Measurements from ENCODE around the gene ESR1. TPM values are rescaled to one million over a fixed set of nuclear protein-coding genes. Genes with fewer than 3 reads are reported as not detected.

The ESR1 gene
- total RNA-seq, 3 donors from 2014 or later, result 2.2 to 74.5 (median 67.5) TPM

DNA sequence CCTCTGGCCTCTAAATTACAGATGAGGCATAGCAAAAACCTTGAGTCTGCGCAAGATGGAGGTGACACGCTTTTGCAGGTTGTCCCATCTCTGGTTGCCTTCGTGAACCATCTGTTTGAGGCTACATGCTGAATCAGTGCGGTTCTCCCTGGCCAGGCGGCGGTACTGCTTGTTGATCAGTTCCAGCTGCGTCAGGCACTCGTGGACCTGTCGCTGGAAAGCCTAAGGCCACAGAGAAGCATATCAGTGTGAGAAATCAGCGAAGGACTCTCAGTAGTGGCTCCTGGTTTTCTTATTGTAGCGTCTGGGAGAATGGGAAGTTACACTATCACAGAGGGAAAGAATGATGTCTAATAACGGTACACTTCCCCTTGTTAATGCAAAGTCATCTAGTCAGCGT, 344.4 kb downstream of the ESR1 start:
- TF ChIP-seq POLR2AphosphoS5 (IDR thresholded peaks at IDR 0.05), result no peak
- H3K4me1 ChIP-seq, result no peaks in the 10 kb centered on the region
- intact Hi-C loops (cut with DNase I; ENCODE audit: low total_unique reads), result no loop called here
- H3K9me3 ChIP-seq, result no peaks in the 10 kb centered on the region
- no peak overlapping the region for H3K4me3 ChIP-seq
- no peak for DNase-seq (ENCODE audit: low spot score in 2 of 2)
- H3K27ac ChIP-seq, result no peak overlapping the region
- H3K36me3 ChIP-seq, result peaks cover 8% of the 10 kb centered on the region
- no peaks in the 10 kb centered on the region for H3K27me3 ChIP-seq

GRCh38 chr6:152154559-152155356, 347.3 kb downstream of the ESR1 start:
- Histone ChIP-seq H3K27me3 (no peaks in the 10 kb centered on the region), H3K4me3 (no peak overlapping the region), H3K9me3 (no peaks in the 10 kb centered on the region), H3K36me3 (no peaks in the 10 kb centered on the region), H3K4me1 (no peaks in the 10 kb centered on the region), H3K27ac (no peak overlapping the region)
- intact Hi-C loops (cut with DNase I; ENCODE audit: low total_unique reads), result no loop called here
- DNase-seq (ENCODE audit: low spot score in 2 of 2), result no peak
- TF ChIP-seq POLR2A (IDR thresholded peaks at IDR 0.05) (no peak), POLR2AphosphoS5 (IDR thresholded peaks at IDR 0.05) (no peak)
- TF ChIP-seq, protein P1, sequence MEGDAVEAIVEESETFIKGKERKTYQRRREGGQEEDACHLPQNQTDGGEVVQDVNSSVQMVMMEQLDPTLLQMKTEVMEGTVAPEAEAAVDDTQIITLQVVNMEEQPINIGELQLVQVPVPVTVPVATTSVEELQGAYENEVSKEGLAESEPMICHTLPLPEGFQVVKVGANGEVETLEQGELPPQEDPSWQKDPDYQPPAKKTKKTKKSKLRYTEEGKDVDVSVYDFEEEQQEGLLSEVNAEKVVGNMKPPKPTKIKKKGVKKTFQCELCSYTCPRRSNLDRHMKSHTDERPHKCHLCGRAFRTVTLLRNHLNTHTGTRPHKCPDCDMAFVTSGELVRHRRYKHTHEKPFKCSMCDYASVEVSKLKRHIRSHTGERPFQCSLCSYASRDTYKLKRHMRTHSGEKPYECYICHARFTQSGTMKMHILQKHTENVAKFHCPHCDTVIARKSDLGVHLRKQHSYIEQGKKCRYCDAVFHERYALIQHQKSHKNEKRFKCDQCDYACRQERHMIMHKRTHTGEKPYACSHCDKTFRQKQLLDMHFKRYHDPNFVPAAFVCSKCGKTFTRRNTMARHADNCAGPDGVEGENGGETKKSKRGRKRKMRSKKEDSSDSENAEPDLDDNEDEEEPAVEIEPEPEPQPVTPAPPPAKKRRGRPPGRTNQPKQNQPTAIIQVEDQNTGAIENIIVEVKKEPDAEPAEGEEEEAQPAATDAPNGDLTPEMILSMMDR (IDR thresholded peaks at IDR 0.05), result no peak

GRCh38 chr6:152155792-152156191, 348.3 kb downstream of the ESR1 start:
- H3K36me3 ChIP-seq, result no peaks in the 10 kb centered on the region
- no peaks in the 10 kb centered on the region for H3K4me1 ChIP-seq
- H3K27me3 ChIP-seq, result no peaks in the 10 kb centered on the region
- no peak overlapping the region for H3K4me3 ChIP-seq
- no peak overlapping the region for H3K27ac ChIP-seq
- no peak for DNase-seq (ENCODE audit: low spot score in 2 of 2)
- TF ChIP-seq, protein P1 (IDR thresholded peaks at IDR 0.05), result no peak
- TF ChIP-seq POLR2A (IDR thresholded peaks at IDR 0.05), result no peak
- no peak for TF ChIP-seq POLR2AphosphoS5 (IDR thresholded peaks at IDR 0.05)
- no peaks in the 10 kb centered on the region for H3K9me3 ChIP-seq
- intact Hi-C loops (cut with DNase I; ENCODE audit: low total_unique reads), result no loop called here

DNA sequence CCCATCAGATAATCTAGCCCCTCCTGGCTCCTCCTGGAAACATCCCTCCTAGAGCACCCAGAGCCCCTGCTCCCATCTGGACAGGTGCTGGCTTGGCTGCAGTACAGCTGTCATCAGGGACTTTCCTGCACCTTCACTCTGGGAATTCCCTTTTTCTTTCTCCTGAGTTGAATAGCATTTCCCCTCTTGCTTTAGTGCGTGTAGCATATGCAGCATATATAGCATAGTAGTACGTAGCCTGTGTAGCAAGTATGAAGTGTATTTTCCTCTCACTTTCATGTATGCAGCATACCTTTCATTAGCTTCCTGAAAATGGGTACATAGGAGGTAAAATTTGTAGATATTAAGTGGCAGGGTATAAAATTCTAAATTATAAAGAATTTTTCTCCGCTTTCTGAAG, 352.9 kb downstream of the ESR1 start:
- TF ChIP-seq POLR2AphosphoS5 (IDR thresholded peaks at IDR 0.05) (no peak), POLR2A (IDR thresholded peaks at IDR 0.05) (no peak)
- TF ChIP-seq, protein P1 (IDR thresholded peaks at IDR 0.05), result no peak
- intact Hi-C loops (cut with DNase I; ENCODE audit: low total_unique reads), result no loop called here
- Histone ChIP-seq H3K4me3 (no peak overlapping the region), H3K9me3 (no peaks in the 10 kb centered on the region), H3K36me3 (no peaks in the 10 kb centered on the region), H3K27ac (no peak overlapping the region), H3K4me1 (no peaks in the 10 kb centered on the region), H3K27me3 (no peaks in the 10 kb centered on the region)
- DNase-seq (ENCODE audit: low spot score in 2 of 2), result no peak

DNA sequence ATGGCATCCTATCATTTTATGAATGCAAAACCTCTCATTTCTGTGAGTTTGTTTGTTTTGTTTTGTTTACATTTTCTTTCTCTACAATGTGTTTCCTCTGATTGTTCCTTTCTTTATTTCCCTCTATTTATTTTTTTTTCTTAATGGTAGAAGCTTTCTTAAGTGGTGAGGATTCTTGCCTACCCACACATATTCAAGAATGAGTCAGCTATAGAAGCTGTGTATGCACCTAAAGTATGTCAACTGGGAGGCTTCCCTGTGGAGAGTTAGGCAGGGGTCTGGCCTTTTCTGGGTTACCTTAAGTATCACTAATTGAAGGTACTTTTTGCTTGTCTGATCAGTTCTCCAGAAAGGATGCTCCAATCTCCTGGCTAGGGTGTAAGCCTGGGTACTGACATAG, 354.0 kb downstream of the ESR1 start:
- intact Hi-C loops (cut with DNase I; ENCODE audit: low total_unique reads), result no loop called here
- H3K4me3 ChIP-seq, result no peak overlapping the region
- no peaks in the 10 kb centered on the region for H3K27me3 ChIP-seq
- no peaks in the 10 kb centered on the region for H3K9me3 ChIP-seq
- no peaks in the 10 kb centered on the region for H3K4me1 ChIP-seq
- no peaks in the 10 kb centered on the region for H3K36me3 ChIP-seq
- DNase-seq (ENCODE audit: low spot score in 2 of 2), result no peak
- TF ChIP-seq POLR2AphosphoS5 (IDR thresholded peaks at IDR 0.05), result no peak
- TF ChIP-seq POLR2A (IDR thresholded peaks at IDR 0.05), result no peak
- TF ChIP-seq, protein P1 (IDR thresholded peaks at IDR 0.05), result no peak
- H3K27ac ChIP-seq, result no peak overlapping the region

Data from breast epithelium (tissue), 4 donors.